Right lobe of liver (tissue), 4 donors: ENCODE data around the gene RALGPS1.

Experiments used
- POLR2A ChIP-seq: fragments of 450-650 bp; IDR thresholded peaks from one replicate; pipeline ENCODE4 v1.6.1; 2017; ENCODE audit warnings: antibody characterized with exemption, mild to moderate bottlenecking
- TF ChIP-seq, protein P1 (sequence below), 4 donors: fragments of 200-600 bp in 3 of 4; fragments of 450-650 bp in 1 of 4; IDR thresholded peaks; one replicate each; pipeline versions ENCODE4 v1.5.1 to v1.8.0; 2016 to 2022; ENCODE audit warnings: antibody characterized with exemption in 4 of 4, mild to moderate bottlenecking in 2 of 4
- donor health status: DM: no; HTN: no; CAD: no.
- donor health status: DM: no; HTN: no; CAD: no.
- donor health status: DM: no; HTN: yes; CAD: no.

DNA sequence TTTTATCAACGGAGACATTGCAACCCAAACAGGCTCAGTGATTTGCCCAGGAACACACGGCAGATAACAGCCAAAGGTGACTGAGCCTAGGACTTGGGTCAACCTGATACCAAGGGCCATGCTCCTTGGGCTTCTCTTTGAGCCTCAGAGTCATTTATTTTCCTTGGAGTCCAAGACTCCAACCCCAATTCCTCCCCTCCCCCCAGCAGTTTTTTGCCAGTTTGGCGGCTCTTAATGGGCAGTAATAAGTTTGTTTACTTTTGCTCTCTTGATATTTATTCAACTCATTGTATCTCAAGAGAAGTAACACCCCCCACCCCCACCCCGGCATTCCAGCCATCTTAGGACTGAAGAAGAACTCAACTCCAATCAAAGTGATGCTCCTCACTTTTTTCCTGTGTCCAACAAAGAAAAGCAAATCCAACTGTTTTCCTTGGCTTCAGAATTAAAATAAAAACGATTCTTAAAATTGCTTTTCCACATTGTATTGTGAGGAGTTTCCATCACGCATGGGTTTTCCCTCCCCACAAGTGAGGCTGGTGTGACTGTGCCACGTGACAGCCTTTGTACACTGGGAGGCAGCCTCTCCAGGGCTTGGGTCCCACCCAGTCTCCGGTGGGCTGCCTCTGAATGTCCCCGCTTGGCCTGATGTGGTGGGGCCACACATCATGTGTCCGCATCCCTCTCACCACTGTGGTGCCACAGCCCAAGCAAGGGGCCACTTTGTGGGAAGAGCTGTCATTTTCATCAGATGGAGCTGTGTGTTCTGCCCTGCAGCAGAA lies 198.8 kb downstream of the RALGPS1 start:
- TF ChIP-seq, protein P1, sequence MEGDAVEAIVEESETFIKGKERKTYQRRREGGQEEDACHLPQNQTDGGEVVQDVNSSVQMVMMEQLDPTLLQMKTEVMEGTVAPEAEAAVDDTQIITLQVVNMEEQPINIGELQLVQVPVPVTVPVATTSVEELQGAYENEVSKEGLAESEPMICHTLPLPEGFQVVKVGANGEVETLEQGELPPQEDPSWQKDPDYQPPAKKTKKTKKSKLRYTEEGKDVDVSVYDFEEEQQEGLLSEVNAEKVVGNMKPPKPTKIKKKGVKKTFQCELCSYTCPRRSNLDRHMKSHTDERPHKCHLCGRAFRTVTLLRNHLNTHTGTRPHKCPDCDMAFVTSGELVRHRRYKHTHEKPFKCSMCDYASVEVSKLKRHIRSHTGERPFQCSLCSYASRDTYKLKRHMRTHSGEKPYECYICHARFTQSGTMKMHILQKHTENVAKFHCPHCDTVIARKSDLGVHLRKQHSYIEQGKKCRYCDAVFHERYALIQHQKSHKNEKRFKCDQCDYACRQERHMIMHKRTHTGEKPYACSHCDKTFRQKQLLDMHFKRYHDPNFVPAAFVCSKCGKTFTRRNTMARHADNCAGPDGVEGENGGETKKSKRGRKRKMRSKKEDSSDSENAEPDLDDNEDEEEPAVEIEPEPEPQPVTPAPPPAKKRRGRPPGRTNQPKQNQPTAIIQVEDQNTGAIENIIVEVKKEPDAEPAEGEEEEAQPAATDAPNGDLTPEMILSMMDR (IDR thresholded peaks at IDR 0.05) = no peak
- TF ChIP-seq POLR2A = no peak
